Measurements from ENCODE around the gene CHKA. TPM values are rescaled to one million over a fixed set of nuclear protein-coding genes. Genes with fewer than 3 reads are reported as not detected.

CHKA gene
- total and polyA plus RNA-seq, 2 of the 8 experiments (the other 6 are each of a cell fraction or from before 2014, with no cell fraction given) = 61.2 to 86.6 TPM

DNA sequence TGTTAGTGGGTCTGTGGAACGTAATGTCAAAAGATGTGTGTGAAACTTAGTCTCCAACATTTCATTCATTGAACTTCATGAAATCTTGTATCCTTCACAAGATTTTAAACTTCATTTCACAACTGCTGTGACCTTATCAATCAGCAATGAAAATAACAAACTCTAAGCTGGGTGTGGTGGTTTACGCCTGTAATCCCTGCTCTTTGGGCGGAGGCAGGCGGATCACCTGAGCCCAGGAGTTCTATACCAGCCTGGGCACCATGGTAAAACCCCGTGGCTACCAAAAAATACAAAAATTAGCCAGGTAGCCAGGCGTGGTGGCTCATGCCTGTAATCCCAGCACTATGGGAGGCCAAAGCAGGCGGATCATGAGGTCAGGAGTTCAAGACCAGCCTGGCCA is 5.1 kb downstream of the CHKA start (continued):
- TF ChIP-seq SAP30 (IDR thresholded peaks at IDR 0.05; ENCODE audit: insufficient read depth, insufficient replicate concordance, low read length) = no peak

Data from H1 (cell line).